ENCODE data around the gene LCE1D.

LCE1D gene

DNA sequence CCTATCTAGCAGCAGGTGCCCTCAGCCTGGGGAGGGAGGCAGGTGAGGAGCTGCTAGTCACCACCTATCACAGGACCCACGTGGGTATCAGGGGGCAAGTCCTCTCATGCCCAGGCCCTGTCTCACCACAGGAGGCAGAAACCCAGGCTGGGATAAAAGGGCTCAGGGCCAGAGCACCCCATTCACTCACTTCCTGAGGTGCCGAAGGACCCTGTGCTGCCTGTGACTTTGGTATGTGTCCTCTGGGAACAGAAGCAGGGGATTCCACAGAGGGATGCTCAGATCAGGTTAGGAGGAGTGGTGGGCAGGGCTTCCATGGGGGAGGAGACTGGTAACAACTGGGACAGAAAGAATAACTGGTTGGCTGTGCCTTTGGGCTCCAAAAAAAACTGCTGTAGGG, 10.4 kb upstream of the LCE1D start, which contains the start of gene LCE1E:
Gene LCE1E (plus strand): TSS at position 181 of the 400 bp plus-strand sequence. CDS start 1,043 bp downstream, outside the sequence.
- WGBS, result 38% methylated on average over 2 of the region's 2 CpGs

DNA sequence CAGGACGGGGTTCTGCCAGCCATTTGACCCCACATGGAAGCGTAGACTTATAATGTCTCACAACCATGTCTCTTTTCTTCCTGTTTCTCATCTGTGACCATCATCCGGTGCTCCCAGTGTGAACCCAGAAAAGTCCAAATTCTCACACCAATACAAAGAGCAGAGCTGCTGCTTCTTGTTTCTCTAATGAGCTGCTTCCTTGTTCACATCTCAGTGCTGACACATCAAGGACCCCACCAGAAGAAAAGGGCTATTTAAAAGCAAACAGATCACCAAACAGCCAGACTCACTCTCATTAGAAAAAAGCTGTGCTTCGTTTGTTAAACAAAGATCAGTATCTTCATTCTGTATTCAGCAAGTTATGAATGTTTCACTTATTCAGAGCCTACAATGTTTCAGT, 835 bp upstream of the LCE1D start:
- DNase-seq, result no peak
- no peak overlapping the region for H3K9ac ChIP-seq (ENCODE audit: low read length)
- H3K4ac ChIP-seq (ENCODE audit: low read depth in 1 of 2, low read length in 2 of 2), result no peak overlapping the region
- H2BK12ac ChIP-seq (ENCODE audit: low read length in 2 of 2), result no peak overlapping the region
- H2BK120ac ChIP-seq (ENCODE audit: low read depth, low read length), result no peak overlapping the region
- no peaks in the 10 kb centered on the region for H3K4me1 ChIP-seq (ENCODE audit: control insufficient read depth, insufficient read depth, low read depth, low read length)
- no peaks in the 10 kb centered on the region for H3K9me3 ChIP-seq (ENCODE audit: control insufficient read depth, low read length)
- H4K91ac ChIP-seq (ENCODE audit: low read length), result no peak overlapping the region
- WGBS, result 41% methylated on average over 4 of the region's 4 CpGs
- no peak overlapping the region for H3K14ac ChIP-seq (ENCODE audit: low read length in 2 of 2)
- no peaks in the 10 kb centered on the region for H3K36me3 ChIP-seq (ENCODE audit: control insufficient read depth in 1 of 2, insufficient read depth in 2 of 2, low read depth in 1 of 2, low read length in 2 of 2)
- no peak overlapping the region for H3K4me2 ChIP-seq (ENCODE audit: low read length, poor library complexity, severe bottlenecking)
- H3K18ac ChIP-seq (ENCODE audit: low read depth in 1 of 2, low read length in 2 of 2), result no peak overlapping the region
- H2AK5ac ChIP-seq (ENCODE audit: low read length, severe bottlenecking), result no peak overlapping the region
- no peak overlapping the region for H4K8ac ChIP-seq (ENCODE audit: low read length)
- no peak overlapping the region for H3K4me3 ChIP-seq (ENCODE audit: insufficient read depth in 1 of 2, low read depth in 1 of 2, low read length in 2 of 2)
- H3K27ac ChIP-seq (ENCODE audit: low read length, poor library complexity, severe bottlenecking), result no peak overlapping the region
- no peaks in the 10 kb centered on the region for H3K27me3 ChIP-seq (ENCODE audit: control insufficient read depth in 1 of 2, insufficient read depth in 1 of 2, low read length in 2 of 2)
- H2BK5ac ChIP-seq (ENCODE audit: low read depth, low read length, poor library complexity, severe bottlenecking), result no peak overlapping the region
- H2AFZ ChIP-seq (ENCODE audit: low read depth, low read length), result no peak overlapping the region
- H2BK15ac ChIP-seq (ENCODE audit: low read depth, poor library complexity, severe bottlenecking), result no peak overlapping the region
- no peaks in the 10 kb centered on the region for H3K79me1 ChIP-seq (replicated peaks; ENCODE audit: low read length, poor library complexity, severe bottlenecking)
- H3K23ac ChIP-seq (ENCODE audit: low read length in 2 of 2), result no peak overlapping the region

More for the DNA sequence above, 10.4 kb upstream of the LCE1D start, which contains the start of gene LCE1E:
- H3K14ac ChIP-seq (ENCODE audit: low read length in 2 of 2), result no peak within 1 kb of the TSS
- H2BK15ac ChIP-seq (ENCODE audit: low read depth, poor library complexity, severe bottlenecking), result no peak within 1 kb of the TSS
- H4K8ac ChIP-seq (ENCODE audit: low read length), result no peak within 1 kb of the TSS
- H3K27ac ChIP-seq (ENCODE audit: low read length, poor library complexity, severe bottlenecking), result no peak within 1 kb of the TSS
- H2AFZ ChIP-seq (ENCODE audit: low read depth, low read length), result no peak within 1 kb of the TSS
- H3K23ac ChIP-seq (ENCODE audit: low read length in 2 of 2), result no peak within 1 kb of the TSS
- H2AK5ac ChIP-seq (ENCODE audit: low read length, severe bottlenecking), result no peak within 1 kb of the TSS
- no peak within 1 kb of the TSS for H3K9ac ChIP-seq (ENCODE audit: low read length)
- H3K9me3 ChIP-seq (ENCODE audit: control insufficient read depth, low read length), result no peaks in the 10 kb centered on the region
- no peaks in the 10 kb centered on the region for H3K27me3 ChIP-seq (ENCODE audit: control insufficient read depth in 1 of 2, insufficient read depth in 1 of 2, low read length in 2 of 2)
- no peak within 1 kb of the TSS for H2BK12ac ChIP-seq (ENCODE audit: low read length in 2 of 2)
- no peaks in the 10 kb centered on the region for H3K36me3 ChIP-seq (ENCODE audit: control insufficient read depth in 1 of 2, insufficient read depth in 2 of 2, low read depth in 1 of 2, low read length in 2 of 2)
- no peaks in the 10 kb centered on the region for H3K79me1 ChIP-seq (replicated peaks; ENCODE audit: low read length, poor library complexity, severe bottlenecking)
- no peak within 1 kb of the TSS for H2BK120ac ChIP-seq (ENCODE audit: low read depth, low read length)
- no peak for DNase-seq
- no peak within 1 kb of the TSS for H2BK5ac ChIP-seq (ENCODE audit: low read depth, low read length, poor library complexity, severe bottlenecking)
- no peak within 1 kb of the TSS for H3K18ac ChIP-seq (ENCODE audit: low read depth in 1 of 2, low read length in 2 of 2)
- no peak within 1 kb of the TSS for H3K4me3 ChIP-seq (ENCODE audit: insufficient read depth in 1 of 2, low read depth in 1 of 2, low read length in 2 of 2)
- H3K4me2 ChIP-seq (ENCODE audit: low read length, poor library complexity, severe bottlenecking), result no peak within 1 kb of the TSS
- H3K4me1 ChIP-seq (ENCODE audit: control insufficient read depth, insufficient read depth, low read depth, low read length), result no peaks in the 10 kb centered on the region
- H4K91ac ChIP-seq (ENCODE audit: low read length), result no peak within 1 kb of the TSS
- H3K4ac ChIP-seq (ENCODE audit: low read depth in 1 of 2, low read length in 2 of 2), result no peak within 1 kb of the TSS

DNA sequence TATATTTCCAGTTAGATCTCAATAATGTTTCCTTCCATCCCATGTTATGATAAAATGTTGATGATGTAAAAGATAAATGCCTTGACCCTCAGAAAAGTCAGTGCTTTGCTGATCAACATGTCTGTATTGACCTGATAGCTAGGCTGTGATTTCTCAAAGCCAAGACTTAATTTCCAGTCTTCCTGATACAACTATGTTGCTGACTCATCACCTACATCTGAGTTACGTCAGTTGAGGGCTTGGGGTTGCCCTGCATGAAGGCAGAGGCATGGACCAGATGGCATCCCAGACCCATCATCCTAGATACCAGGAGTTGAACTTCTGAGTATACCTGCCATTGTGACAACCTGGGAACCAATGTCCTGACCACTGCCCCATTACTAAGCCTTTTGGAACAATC, 4.8 kb downstream of the LCE1D start:
- H3K23ac ChIP-seq (ENCODE audit: low read length in 2 of 2), result no peak overlapping the region
- no peak overlapping the region for H3K14ac ChIP-seq (ENCODE audit: low read length in 2 of 2)
- H3K4me2 ChIP-seq (ENCODE audit: low read length, poor library complexity, severe bottlenecking), result no peak overlapping the region
- DNase-seq, result no peak
- no peaks in the 10 kb centered on the region for H3K27me3 ChIP-seq (ENCODE audit: control insufficient read depth in 1 of 2, insufficient read depth in 1 of 2, low read length in 2 of 2)
- no peak overlapping the region for H4K8ac ChIP-seq (ENCODE audit: low read length)
- H3K79me1 ChIP-seq (replicated peaks; ENCODE audit: low read length, poor library complexity, severe bottlenecking), result no peaks in the 10 kb centered on the region
- no peak overlapping the region for H2BK5ac ChIP-seq (ENCODE audit: low read depth, low read length, poor library complexity, severe bottlenecking)
- no peak overlapping the region for H3K4ac ChIP-seq (ENCODE audit: low read depth in 1 of 2, low read length in 2 of 2)
- H3K4me1 ChIP-seq (ENCODE audit: control insufficient read depth, insufficient read depth, low read depth, low read length), result no peaks in the 10 kb centered on the region
- no peak overlapping the region for H2AK5ac ChIP-seq (ENCODE audit: low read length, severe bottlenecking)
- no peak overlapping the region for H3K18ac ChIP-seq (ENCODE audit: low read depth in 1 of 2, low read length in 2 of 2)
- no peak overlapping the region for H4K91ac ChIP-seq (ENCODE audit: low read length)
- H2BK15ac ChIP-seq (ENCODE audit: low read depth, poor library complexity, severe bottlenecking), result no peak overlapping the region
- no peak overlapping the region for H2BK12ac ChIP-seq (ENCODE audit: low read length in 2 of 2)
- no peak overlapping the region for H3K4me3 ChIP-seq (ENCODE audit: insufficient read depth in 1 of 2, low read depth in 1 of 2, low read length in 2 of 2)
- H3K9ac ChIP-seq (ENCODE audit: low read length), result no peak overlapping the region
- 61% methylated on average over 1 of the region's 1 CpG for WGBS
- no peaks in the 10 kb centered on the region for H3K36me3 ChIP-seq (ENCODE audit: control insufficient read depth in 1 of 2, insufficient read depth in 2 of 2, low read depth in 1 of 2, low read length in 2 of 2)
- no peaks in the 10 kb centered on the region for H3K9me3 ChIP-seq (ENCODE audit: control insufficient read depth, low read length)
- no peak overlapping the region for H2BK120ac ChIP-seq (ENCODE audit: low read depth, low read length)
- H3K27ac ChIP-seq (ENCODE audit: low read length, poor library complexity, severe bottlenecking), result no peak overlapping the region
- no peak overlapping the region for H2AFZ ChIP-seq (ENCODE audit: low read depth, low read length)

DNA sequence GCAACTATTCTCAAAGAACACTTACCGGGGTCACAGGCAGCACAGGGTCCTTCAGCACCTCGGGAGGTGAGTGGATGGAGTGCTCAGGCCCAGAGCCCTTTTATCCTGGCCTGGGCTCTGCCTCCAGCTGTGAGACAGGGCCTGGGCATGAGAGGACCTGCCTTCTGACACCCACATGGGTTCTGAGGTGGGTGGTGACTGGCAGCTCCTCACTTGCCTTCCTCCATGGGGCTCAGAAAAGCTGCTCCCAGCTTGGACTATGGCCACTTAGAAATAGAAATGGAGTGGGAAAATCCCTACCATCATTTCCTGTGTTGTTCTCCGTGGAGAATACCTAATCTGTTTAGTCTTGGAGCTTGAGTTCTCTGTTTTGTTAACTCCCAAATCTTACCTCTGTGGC, 10.1 kb downstream of the LCE1D start, which contains the start of gene LCE1C:
Gene LCE1C (minus strand): TSS at position 76 of the 400 bp plus-strand sequence. CDS start 1,173 bp downstream, outside the sequence.
- Histone ChIP-seq H3K14ac (ENCODE audit: low read length in 2 of 2) (no peak within 1 kb of the TSS), H3K4me1 (ENCODE audit: control insufficient read depth, insufficient read depth, low read depth, low read length) (no peaks in the 10 kb centered on the region), H4K8ac (ENCODE audit: low read length) (no peak within 1 kb of the TSS), H2BK15ac (ENCODE audit: low read depth, poor library complexity, severe bottlenecking) (no peak within 1 kb of the TSS), H2AK5ac (ENCODE audit: low read length, severe bottlenecking) (no peak within 1 kb of the TSS), H3K4me3 (ENCODE audit: insufficient read depth in 1 of 2, low read depth in 1 of 2, low read length in 2 of 2) (no peak within 1 kb of the TSS), H3K18ac (ENCODE audit: low read depth in 1 of 2, low read length in 2 of 2) (no peak within 1 kb of the TSS), H3K4ac (ENCODE audit: low read depth in 1 of 2, low read length in 2 of 2) (no peak within 1 kb of the TSS), H3K36me3 (ENCODE audit: control insufficient read depth in 1 of 2, insufficient read depth in 2 of 2, low read depth in 1 of 2, low read length in 2 of 2) (no peaks in the 10 kb centered on the region), H3K4me2 (ENCODE audit: low read length, poor library complexity, severe bottlenecking) (no peak within 1 kb of the TSS), H4K91ac (ENCODE audit: low read length) (no peak within 1 kb of the TSS), H2AFZ (ENCODE audit: low read depth, low read length) (no peak within 1 kb of the TSS), H3K9ac (ENCODE audit: low read length) (no peak within 1 kb of the TSS), H2BK120ac (ENCODE audit: low read depth, low read length) (no peak within 1 kb of the TSS), H3K79me1 (replicated peaks; ENCODE audit: low read length, poor library complexity, severe bottlenecking) (no peaks in the 10 kb centered on the region), H3K23ac (ENCODE audit: low read length in 2 of 2) (no peak within 1 kb of the TSS), H2BK12ac (ENCODE audit: low read length in 2 of 2) (no peak within 1 kb of the TSS), H2BK5ac (ENCODE audit: low read depth, low read length, poor library complexity, severe bottlenecking) (no peak within 1 kb of the TSS), H3K27ac (ENCODE audit: low read length, poor library complexity, severe bottlenecking) (no peak within 1 kb of the TSS), H3K27me3 (ENCODE audit: control insufficient read depth in 1 of 2, insufficient read depth in 1 of 2, low read length in 2 of 2) (no peaks in the 10 kb centered on the region), H3K9me3 (ENCODE audit: control insufficient read depth, low read length) (no peaks in the 10 kb centered on the region)
- no peak for DNase-seq
- 22% methylated on average over 2 of the region's 3 CpGs for WGBS
